Stimulated activated CD4-positive, alpha-beta T cell treated with anti-CD3 and anti-CD28 coated beads, TNF-alpha, amount 100 ng/mL, for 4 hours (primary cell): Measurements from ENCODE around the gene GALNT5.

Experiments used
- DNase-seq, 3 experiments: peaks; one replicate each; pipeline ENCODE4 v3.0.0-alpha.2; 2020; ENCODE audit warnings: low read depth in 3 of 3

Gene GALNT5

GRCh38 chr2:157287160-157287559 lies 29.7 kb downstream of the GALNT5 start:
- DNase-seq: no peak

- no peak for DNase-seq
These were observed 33.0 kb downstream of the GALNT5 start for GRCh38 chr2:157290525-157290924.

- no peak for DNase-seq
These were observed 33.5 kb downstream of the GALNT5 start for GRCh38 chr2:157291018-157291417.

- no peak for DNase-seq
These were observed 35.3 kb downstream of the GALNT5 start for GRCh38 chr2:157292853-157293252.

GRCh38 chr2:157296490-157296889 lies 39.0 kb downstream of the GALNT5 start:
- DNase-seq: no peak

GRCh38 chr2:157296958-157297357 lies 39.5 kb downstream of the GALNT5 start:
- DNase-seq: no peak

GRCh38 chr2:157301307-157301706 lies 43.8 kb downstream of the GALNT5 start:
- DNase-seq: no peak

GRCh38 chr2:157302492-157303099 lies 45.1 kb downstream of the GALNT5 start:
- peak in 1 of 3 experiments; percentile 4 for DNase-seq

- DNase-seq: no peak
These were observed 46.1 kb downstream of the GALNT5 start for GRCh38 chr2:157303612-157304011.

- DNase-seq: no peak
These were observed 47.6 kb downstream of the GALNT5 start for GRCh38 chr2:157304811-157305722.

GRCh38 chr2:157305723-157306110 lies 48.2 kb downstream of the GALNT5 start:
- no peak for DNase-seq

- no peak for DNase-seq
These were observed 49.5 kb downstream of the GALNT5 start for GRCh38 chr2:157307021-157307420.

GRCh38 chr2:157309878-157310277 lies 52.4 kb downstream of the GALNT5 start:
- DNase-seq: no peak

GRCh38 chr2:157311706-157312105 lies 54.2 kb downstream of the GALNT5 start:
- DNase-seq: no peak

GRCh38 chr2:157312866-157313486 lies 55.5 kb downstream of the GALNT5 start:
- DNase-seq: no peak

GRCh38 chr2:157315901-157316300 lies 58.4 kb downstream of the GALNT5 start:
- no peak for DNase-seq

- DNase-seq: no peak
These were observed 61.4 kb downstream of the GALNT5 start for GRCh38 chr2:157318884-157319283.

- no peak for DNase-seq
These were observed 62.3 kb downstream of the GALNT5 start for GRCh38 chr2:157319795-157320194.

GRCh38 chr2:157320409-157320808 lies 62.9 kb downstream of the GALNT5 start:
- no peak for DNase-seq

GRCh38 chr2:157321466-157321865 lies 64.0 kb downstream of the GALNT5 start:
- no peak for DNase-seq

- no peak for DNase-seq
These were observed 64.9 kb downstream of the GALNT5 start for GRCh38 chr2:157322432-157322831.

- DNase-seq: no peak
These were observed 66.9 kb downstream of the GALNT5 start for GRCh38 chr2:157324331-157324843.

GRCh38 chr2:157325786-157326185 lies 68.3 kb downstream of the GALNT5 start, which contains the start of gene ERMN:
Gene ERMN, minus strand, starts transcription at chr2:157325824. Its CDS starts 182 bp downstream, at chr2:157325642.
- no peak for DNase-seq
